Endothelial cell of umbilical vein (primary cell): Measurements from ENCODE around the gene GAB1. TPM values are rescaled to one million over a fixed set of nuclear protein-coding genes. Genes with fewer than 3 reads are reported as not detected.

Experiments
- BruUV-seq: library from RNA; stranded (reverse); fragments of 400-500 nt; replicated peaks from 2 replicates; lab custom pipeline; 2021; lab: Mats Ljungman, UMichigan
- CTCF ChIA-PET: fragments of 300-600, 350-600 bp; sonication (Branson Sonifier 250); formaldehyde crosslinking; loops from one replicate; lab custom pipeline; 2021; ENCODE audit warnings: antibody characterized with exemption, inconsistent platforms; lab: Charles Lee
- POLR2A ChIA-PET: fragments of 300-600, 350-600 bp; sonication (Branson Sonifier 250); formaldehyde crosslinking; loops from one replicate; lab custom pipeline; 2021; ENCODE audit warnings: antibody characterized with exemption, inconsistent platforms; lab: Charles Lee
- DNase-seq: peaks from one replicate; pipeline ENCODE4 v3.0.0-alpha.2; 2011; ENCODE audit warnings: low read depth, low spot score
- FAIRE-seq: peaks from 2 replicates; lab custom pipeline; 2011; peaks lifted over from hg19 to GRCh38; lab: Jason Lieb, UNC
- H2AFZ ChIP-seq: 2 replicates; pipeline ENCODE4 v1.6.0; 2012; ENCODE audit warnings: low read depth, low read length, control low read depth, inconsistent platforms
- H3K27ac ChIP-seq: 2 replicates; pipeline ENCODE4 v1.5.1; 2011; ENCODE audit warnings: low read depth, mild to moderate bottlenecking, control low read depth, low read length, moderate library complexity; ENCODE audit not compliant: insufficient read depth
- H3K27me3 ChIP-seq, 2 experiments: 2 replicates each; pipeline versions ENCODE4 v1.6.0 to v1.6.1; 2011; ENCODE audit warnings: low read length in 2 of 2, mixed read lengths in 1 of 2; ENCODE audit not compliant: control insufficient read depth in 2 of 2, insufficient read depth in 2 of 2
- H3K36me3 ChIP-seq, 2 experiments: 2 replicates in 1 of 2; 3 replicates in 1 of 2; pipeline ENCODE4 v1.5.1; 2011; ENCODE audit warnings: low read length in 2 of 2, mild to moderate bottlenecking in 1 of 2, moderate library complexity in 1 of 2; ENCODE audit not compliant: control insufficient read depth in 2 of 2, insufficient read depth in 2 of 2; ENCODE audit errors: extremely low read depth in 1 of 2
- H3K4me1 ChIP-seq: 3 replicates; pipeline ENCODE4 v1.5.1; 2011; ENCODE audit warnings: mild to moderate bottlenecking, low read length; ENCODE audit not compliant: control insufficient read depth, insufficient read depth; ENCODE audit errors: extremely low read depth
- H3K4me2 ChIP-seq: 2 replicates; pipeline ENCODE4 v1.6.1; 2011; ENCODE audit warnings: low read length, control low read depth, mixed read lengths; ENCODE audit not compliant: insufficient read depth
- H3K4me3 ChIP-seq, 3 experiments: fragments of 200-600 bp in 1 of 3; sonication (generic), shearing (Covaris generic) in 1 of 3; replicated peaks in 1 of 3; 2 replicates each; pipeline ENCODE4 v1.5.1; 2011 to 2016; ENCODE audit warnings: control low read depth in 3 of 3, low read length in 3 of 3, mild to moderate bottlenecking in 2 of 3, inconsistent platforms in 1 of 3, low read depth in 1 of 3, moderate library complexity in 1 of 3; ENCODE audit not compliant: insufficient read depth in 1 of 3
- H3K79me2 ChIP-seq: 2 replicates; pipeline ENCODE4 v1.6.0; 2012; ENCODE audit warnings: low read length, inconsistent platforms; ENCODE audit not compliant: control insufficient read depth, insufficient read depth
- H3K9ac ChIP-seq: replicated peaks from 2 replicates; pipeline ENCODE3; 2011; ENCODE audit warnings: low read length, control low read depth; ENCODE audit not compliant: insufficient read depth; ENCODE audit errors: extremely low read depth
- H3K9me1 ChIP-seq: replicated peaks from 3 replicates; pipeline ENCODE4 v1.6.0; 2011; ENCODE audit warnings: mild to moderate bottlenecking, low read length; ENCODE audit not compliant: control insufficient read depth, insufficient read depth; ENCODE audit errors: extremely low read depth
- H3K9me3 ChIP-seq: replicated peaks from 2 replicates; pipeline ENCODE4 v1.5.1; 2012; ENCODE audit warnings: low read length, inconsistent platforms; ENCODE audit not compliant: control insufficient read depth, insufficient read depth
- H4K20me1 ChIP-seq: replicated peaks from 2 replicates; pipeline ENCODE3; 2011; ENCODE audit warnings: mild to moderate bottlenecking, low read length; ENCODE audit not compliant: control insufficient read depth, insufficient read depth; ENCODE audit errors: extremely low read depth
- EZH2 ChIP-seq: IDR thresholded peaks from 2 replicates; pipeline ENCODE4 v1.6.1; 2012; ENCODE audit warnings: borderline replicate concordance, low read depth, mild to moderate bottlenecking, moderate library complexity, low read length, inconsistent platforms; ENCODE audit not compliant: severe bottlenecking
- FOS ChIP-seq: IDR thresholded peaks from 2 replicates; pipeline ENCODE4 v1.6.1; 2011; ENCODE audit warnings: mild to moderate bottlenecking, low read length, moderate library complexity, borderline replicate concordance; ENCODE audit not compliant: insufficient read depth
- GATA2 ChIP-seq: IDR thresholded peaks from 2 replicates; pipeline ENCODE4 v1.7.0; 2011; ENCODE audit warnings: low read depth, mild to moderate bottlenecking, moderate library complexity, mixed read lengths, low read length; ENCODE audit not compliant: insufficient read length, insufficient read depth
- JUN ChIP-seq: IDR thresholded peaks from 2 replicates; pipeline ENCODE4 v1.6.1; 2011; ENCODE audit warnings: borderline replicate concordance, low read depth; ENCODE audit not compliant: insufficient read length, insufficient read depth
- MAX ChIP-seq: IDR thresholded peaks from 2 replicates; pipeline ENCODE4 v1.6.1; 2011; ENCODE audit not compliant: insufficient read depth, insufficient read length
- MYC ChIP-seq: IDR thresholded peaks from one replicate; pipeline ENCODE4 v1.6.1; 2011; ENCODE audit warnings: mild to moderate bottlenecking, low read depth, low read length
- POLR2A ChIP-seq: IDR thresholded peaks from 2 replicates; pipeline ENCODE4 v1.6.1; 2012; ENCODE audit warnings: low read depth, mild to moderate bottlenecking, control low read depth, low read length
- POLR2AphosphoS5 ChIP-seq: IDR thresholded peaks from 2 replicates; pipeline ENCODE4 v1.6.1; 2012; ENCODE audit warnings: low read depth, mild to moderate bottlenecking, control low read depth, low read length, moderate library complexity; ENCODE audit not compliant: insufficient read depth
- dilution Hi-C: fragments of 300-500 bp; cut with MboI; formaldehyde crosslinking; loops from one replicate; pipeline ENCODE4 v1.15.0; 2019; ENCODE audit warnings: low sequenced_read_pairs; ENCODE audit not compliant: extremely low pct_ligation_motif_present
- intact Hi-C: fragments of 100-400 bp; cut with micrococcal nuclease; formaldehyde crosslinking; loops from one replicate; pipeline ENCODE4 v1.10.0; 2022
- polyA plus RNA-seq, 4 experiments: library from polyadenylated mRNA; depleted of rRNA in 3 of 4; stranded (reverse) in 3 of 4; unstranded in 1 of 4; fragments of >200 nt; gene quantifications; 2 replicates each; pipeline versions ENCODE4 v1.2.1 to v1.2.3, GENCODE V29; 2011 to 2012; ENCODE audit warnings: missing spikeins in 1 of 4
- total RNA-seq: library from RNA; stranded (reverse); gene quantifications from 2 replicates; pipeline ENCODE4 v1.2.3, GENCODE V29; 2021
- TF ChIP-seq, protein P1 (sequence below), 2 donors: IDR thresholded peaks; 1 replicate in 1 of 2; 2 replicates in 1 of 2; pipeline ENCODE4 v1.5.1; 2011; ENCODE audit warnings: low read length in 2 of 2, mild to moderate bottlenecking in 2 of 2, moderate library complexity in 2 of 2, control low read depth in 1 of 2, inconsistent platforms in 1 of 2, low read depth in 1 of 2; ENCODE audit not compliant: insufficient read depth in 1 of 2; ENCODE audit errors: extremely low read depth in 1 of 2

Gene GAB1
- total and polyA plus RNA-seq, 2 donors (not counting 3 experiments of a cell fraction or from before 2014, with no cell fraction given): 9.3 to 37.7 TPM

DNA sequence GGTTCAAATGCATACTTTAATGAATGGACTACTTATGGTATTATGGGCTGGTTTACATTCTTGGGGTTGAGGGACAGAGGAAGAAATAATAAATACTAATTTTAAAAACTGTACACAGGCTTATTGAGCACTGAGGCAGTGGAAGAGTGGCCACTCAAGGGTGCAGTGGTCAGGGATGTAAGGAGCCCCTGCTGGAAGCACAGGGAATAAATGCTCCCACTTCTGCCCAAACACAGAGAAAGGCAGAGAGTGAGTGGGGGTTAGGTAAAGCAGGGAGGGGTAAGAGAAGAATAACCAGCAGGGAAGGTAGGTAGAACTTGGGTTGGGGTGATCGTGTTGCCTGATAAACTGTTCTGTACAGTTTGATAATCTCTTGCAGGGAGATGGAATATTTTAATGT is 60.0 kb downstream of the GAB1 start:
- Histone ChIP-seq H3K4me1 (peaks cover 10% of the 10 kb centered on the region), H2AFZ (no peak overlapping the region), H3K27me3 (no peaks in the 10 kb centered on the region), H3K9me1 (no peaks in the 10 kb centered on the region), H3K9me3 (no peaks in the 10 kb centered on the region), H3K36me3 (no peaks in the 10 kb centered on the region), H4K20me1 (peaks cover 2% of the 10 kb centered on the region), H3K27ac (no peak overlapping the region), H3K9ac (no peak overlapping the region), H3K79me2 (no peaks in the 10 kb centered on the region), H3K4me3 (no peak overlapping the region), H3K4me2 (no peak overlapping the region)
- ChIA-PET CTCF (interaction anchor here (0.8 to 4.0 kb wide), 6 partner anchors 12 to 194 kb away, joined by 3 to 23 read pairs (median 8); partner anchors contain the start of gene GAB1), POLR2A (no interaction called here)
- no peak for TF ChIP-seq EZH2
- TF ChIP-seq POLR2AphosphoS5: no peak
- TF ChIP-seq, protein P1, sequence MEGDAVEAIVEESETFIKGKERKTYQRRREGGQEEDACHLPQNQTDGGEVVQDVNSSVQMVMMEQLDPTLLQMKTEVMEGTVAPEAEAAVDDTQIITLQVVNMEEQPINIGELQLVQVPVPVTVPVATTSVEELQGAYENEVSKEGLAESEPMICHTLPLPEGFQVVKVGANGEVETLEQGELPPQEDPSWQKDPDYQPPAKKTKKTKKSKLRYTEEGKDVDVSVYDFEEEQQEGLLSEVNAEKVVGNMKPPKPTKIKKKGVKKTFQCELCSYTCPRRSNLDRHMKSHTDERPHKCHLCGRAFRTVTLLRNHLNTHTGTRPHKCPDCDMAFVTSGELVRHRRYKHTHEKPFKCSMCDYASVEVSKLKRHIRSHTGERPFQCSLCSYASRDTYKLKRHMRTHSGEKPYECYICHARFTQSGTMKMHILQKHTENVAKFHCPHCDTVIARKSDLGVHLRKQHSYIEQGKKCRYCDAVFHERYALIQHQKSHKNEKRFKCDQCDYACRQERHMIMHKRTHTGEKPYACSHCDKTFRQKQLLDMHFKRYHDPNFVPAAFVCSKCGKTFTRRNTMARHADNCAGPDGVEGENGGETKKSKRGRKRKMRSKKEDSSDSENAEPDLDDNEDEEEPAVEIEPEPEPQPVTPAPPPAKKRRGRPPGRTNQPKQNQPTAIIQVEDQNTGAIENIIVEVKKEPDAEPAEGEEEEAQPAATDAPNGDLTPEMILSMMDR (IDR thresholded peaks at IDR 0.05; ENCODE audit: extremely low read depth in 1 of 2, insufficient read depth in 1 of 2, low read depth in 1 of 2, low read length in 2 of 2): no peak
- TF ChIP-seq MYC: no peak
- no peak for TF ChIP-seq GATA2
- TF ChIP-seq JUN: no peak
- no peak for TF ChIP-seq FOS
- no peak for TF ChIP-seq MAX
- TF ChIP-seq POLR2A: no peak
- intact Hi-C loops (no loop called here), dilution Hi-C loops (no loop called here)
- FAIRE-seq (no peak), DNase-seq (no peak)
- BruUV-seq: no TSS peak
